Muscle of leg (tissue), 11 donors: Measurements from ENCODE around the gene PHACTR1. TPM values are rescaled to one million over a fixed set of nuclear protein-coding genes. Genes with fewer than 3 reads are reported as not detected.
A peak's percentile ranks its signal among the peaks of the same experiment; 100 is the strongest.
"Not testable (repeated sequence)": the region's sequence is repeated elsewhere in the genome, so short reads cannot be mapped to it uniquely, and the experiment has no call there.

Experiments used
- DNase-seq: peaks from one replicate; pipeline ENCODE4 v3.0.0; 2013
- H3K27ac ChIP-seq: one replicate; pipeline ENCODE4 v1.5.1; 2013; ENCODE audit warnings: mild to moderate bottlenecking, low read length, control low read depth
- H3K27me3 ChIP-seq: one replicate; pipeline ENCODE4 v1.6.1; 2013; ENCODE audit warnings: low read length; ENCODE audit not compliant: control insufficient read depth, insufficient read depth
- H3K36me3 ChIP-seq: one replicate; pipeline ENCODE4 v1.6.1; 2013; ENCODE audit warnings: low read length; ENCODE audit not compliant: control insufficient read depth, insufficient read depth
- H3K4me1 ChIP-seq: one replicate; pipeline ENCODE4 v1.6.1; 2013; ENCODE audit warnings: low read length; ENCODE audit not compliant: control insufficient read depth, insufficient read depth
- H3K4me3 ChIP-seq: one replicate; pipeline ENCODE4 v1.5.1; 2013; ENCODE audit warnings: low read length, control low read depth
- H3K9me3 ChIP-seq: replicated peaks from 2 replicates; pipeline ENCODE4 v1.6.1; 2013; ENCODE audit warnings: low read depth, low read length; ENCODE audit not compliant: control insufficient read depth
- WGBS: methylation state at CpG from one replicate; pipeline ENCODE4 v1.1.5; 2013; ENCODE audit warnings: missing lambda C conversion rate; ENCODE audit not compliant: insufficient coverage; 5-methylcytosine and 5-hydroxymethylcytosine counted together
- polyA plus RNA-seq, 8 donors: library from polyadenylated mRNA; unstranded; fragments of 120-200 nt; gene quantifications; one replicate each; pipeline versions ENCODE4 v1.2.1 to v1.2.3, GENCODE V29; 2013; ENCODE audit warnings: inconsistent platforms in 1 of 8, low replicate concordance in 1 of 8; ENCODE audit not compliant: insufficient read length in 8 of 8, insufficient read depth in 1 of 8
- total RNA-seq: library from RNA; stranded (reverse); fragments of 120-200 nt; gene quantifications from one replicate; pipeline ENCODE4 v1.2.4, GENCODE V29; 2013

PHACTR1 gene
- total and polyA plus RNA-seq, 9 donors, result 3.8 to 9.4 (median 4.6) TPM

DNA sequence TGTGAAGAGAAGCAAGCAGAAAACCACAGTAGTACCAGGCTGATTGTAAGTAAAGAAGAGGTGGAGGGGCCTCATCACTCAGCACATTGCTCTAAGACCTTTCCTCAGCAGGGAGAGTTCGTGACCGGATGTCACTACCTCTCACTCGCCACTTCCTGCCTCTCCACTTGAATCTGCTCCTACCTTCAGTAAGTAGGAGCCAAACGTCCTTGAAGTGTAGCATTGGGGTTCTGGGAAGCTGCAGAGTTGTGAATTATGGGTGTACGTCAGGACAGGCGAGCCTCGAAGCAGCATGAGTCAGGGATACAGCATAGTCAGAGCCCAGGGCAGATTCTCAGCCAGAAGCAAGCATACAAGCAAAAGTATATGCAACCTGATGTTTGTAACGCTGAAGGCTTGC lies 224.9 kb downstream of the PHACTR1 start:
- WGBS, result 56% methylated on average over 3 of the region's 8 CpGs
- Histone ChIP-seq H3K9me3 (no peaks in the 10 kb centered on the region), H3K4me3 (no peak overlapping the region), H3K27me3 (no peaks in the 10 kb centered on the region), H3K27ac (no peak overlapping the region), H3K4me1 (no peaks in the 10 kb centered on the region), H3K36me3 (no peaks in the 10 kb centered on the region)
- DNase-seq, result no peak

DNA sequence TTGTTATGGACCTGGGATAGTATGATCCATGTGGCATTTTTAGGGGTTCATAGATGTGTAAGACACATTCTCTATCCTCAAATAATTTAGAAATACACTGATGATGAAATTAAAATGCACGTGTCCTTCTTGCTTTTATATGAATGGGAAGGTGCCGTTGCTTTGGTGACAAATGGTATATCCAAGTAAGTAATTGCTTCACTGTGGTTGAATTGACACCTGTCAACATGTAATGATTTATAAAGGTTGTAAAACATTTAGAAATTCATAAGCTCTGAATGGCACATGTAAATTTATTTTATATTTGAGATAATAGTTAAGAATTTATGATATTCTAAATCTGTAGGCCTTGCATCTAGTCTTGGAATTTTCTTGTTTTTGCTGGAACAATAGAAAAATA lies 227.0 kb downstream of the PHACTR1 start:
- Histone ChIP-seq H3K4me1 (no peaks in the 10 kb centered on the region), H3K36me3 (no peaks in the 10 kb centered on the region), H3K9me3 (no peaks in the 10 kb centered on the region), H3K4me3 (no peak overlapping the region), H3K27ac (no peak overlapping the region), H3K27me3 (no peaks in the 10 kb centered on the region)
- WGBS, result no CpG with 5 or more reads among the region's 2 CpGs
- no peak for DNase-seq

DNA sequence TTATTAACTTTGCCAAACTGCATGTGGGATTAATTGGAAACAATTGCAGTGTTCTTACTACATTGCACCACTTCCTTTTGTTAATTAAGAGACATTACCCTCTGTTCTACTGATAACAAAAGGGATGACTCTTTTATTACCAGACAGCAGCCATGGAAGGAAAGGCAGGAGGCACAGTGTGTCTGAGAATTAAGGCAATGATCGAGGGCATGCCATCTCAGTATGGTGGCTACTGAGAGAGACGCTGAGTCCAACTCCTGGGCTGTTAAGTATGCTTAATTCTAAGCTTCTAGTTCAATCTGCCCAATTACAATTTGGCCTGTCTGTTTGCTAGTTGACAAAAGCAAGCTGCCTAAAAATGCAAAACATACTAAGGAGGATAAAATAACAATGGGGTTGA lies 227.4 kb downstream of the PHACTR1 start:
- no peak overlapping the region for H3K27ac ChIP-seq
- H3K9me3 ChIP-seq, result no peaks in the 10 kb centered on the region
- 80% methylated on average over 1 of the region's 2 CpGs for WGBS
- H3K4me3 ChIP-seq, result no peak overlapping the region
- DNase-seq, result no peak
- no peaks in the 10 kb centered on the region for H3K4me1 ChIP-seq
- H3K36me3 ChIP-seq, result no peaks in the 10 kb centered on the region
- no peaks in the 10 kb centered on the region for H3K27me3 ChIP-seq

DNA sequence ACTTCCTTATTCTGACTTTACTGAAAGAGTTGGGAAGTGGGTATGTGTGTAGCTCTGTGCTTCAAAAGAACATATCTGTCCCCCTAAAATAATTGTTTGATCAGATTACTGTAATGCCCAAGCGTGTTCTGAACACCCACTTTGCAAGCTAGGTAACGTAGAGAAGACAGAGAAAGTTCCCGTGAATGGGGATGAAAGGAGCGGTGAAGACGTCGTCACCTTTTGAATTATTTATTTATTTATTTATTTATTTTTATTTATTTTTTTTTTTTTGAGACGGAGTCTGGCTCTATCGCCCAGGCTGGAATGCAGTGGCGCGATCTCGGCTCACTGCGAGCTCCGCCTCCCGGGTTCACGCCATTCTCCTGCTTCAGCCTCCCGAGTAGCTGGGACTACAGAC lies 228.0 kb downstream of the PHACTR1 start:
- no CpG with 5 or more reads among the region's 16 CpGs for WGBS
- H3K9me3 ChIP-seq, H3K4me3 ChIP-seq, DNase-seq, H3K36me3 ChIP-seq, H3K4me1 ChIP-seq, H3K27me3 ChIP-seq, H3K27ac ChIP-seq: not testable (repeated sequence)

DNA sequence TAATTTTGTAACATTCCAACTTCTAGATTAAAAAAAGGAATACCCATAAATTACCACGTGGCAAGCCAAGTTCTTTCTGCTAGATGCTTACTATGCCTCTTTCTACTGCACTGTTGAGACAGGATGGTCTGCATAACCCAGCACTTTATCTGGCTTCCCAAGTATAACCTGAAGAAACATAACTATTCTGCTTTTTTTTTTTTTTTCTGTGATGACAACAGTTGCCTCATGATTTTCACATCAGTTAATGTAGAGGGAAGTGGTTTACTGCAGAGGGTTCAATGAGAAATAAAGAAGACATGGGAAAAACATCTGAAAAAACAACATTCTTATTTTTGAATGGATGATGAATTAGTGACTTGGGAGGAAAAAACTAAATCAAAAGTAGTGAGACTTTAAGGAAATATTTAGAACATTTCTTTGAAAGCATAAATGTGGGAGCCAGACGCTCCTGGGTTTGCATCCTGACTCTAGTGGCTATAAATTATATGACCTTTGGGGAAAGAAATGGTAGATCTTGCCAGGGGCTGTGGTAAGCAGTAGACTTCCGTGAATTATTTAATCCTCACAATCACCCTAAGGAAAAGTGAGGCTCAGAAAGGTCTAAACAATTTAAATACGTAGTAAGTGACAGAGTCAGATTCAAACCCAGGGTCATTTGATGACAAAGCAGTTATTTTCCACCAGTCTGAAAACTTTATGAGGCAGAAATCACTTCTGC lies 230.7 kb downstream of the PHACTR1 start:
- no peaks in the 10 kb centered on the region for H3K36me3 ChIP-seq
- peak; percentile 38 for DNase-seq
- H3K4me3 ChIP-seq, result no peak overlapping the region
- no peak overlapping the region for H3K27ac ChIP-seq
- H3K27me3 ChIP-seq, result no peaks in the 10 kb centered on the region
- no peaks in the 10 kb centered on the region for H3K9me3 ChIP-seq
- 37% methylated on average over 2 of the region's 4 CpGs for WGBS
- no peaks in the 10 kb centered on the region for H3K4me1 ChIP-seq

DNA sequence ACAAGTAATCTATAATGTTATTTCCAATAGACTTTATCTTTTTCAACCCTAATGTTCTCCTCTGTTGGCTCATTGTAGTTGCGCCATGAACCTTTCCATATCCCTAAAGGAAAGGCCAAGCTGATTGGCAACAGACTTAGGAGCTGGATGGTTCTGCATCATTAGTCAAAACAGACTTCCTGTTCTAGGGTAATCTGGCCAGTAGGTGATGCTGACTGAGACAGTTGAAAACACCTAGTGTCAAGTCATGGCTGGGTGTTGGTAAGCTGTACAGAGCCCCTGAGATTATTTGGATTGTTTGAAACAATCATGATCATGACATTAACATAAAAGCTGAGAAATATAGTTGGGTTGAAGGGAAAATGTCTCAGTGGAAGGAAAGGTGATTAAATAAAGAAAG lies 231.4 kb downstream of the PHACTR1 start:
- Histone ChIP-seq H3K27ac (no peak overlapping the region), H3K4me3 (no peak overlapping the region), H3K9me3 (no peaks in the 10 kb centered on the region), H3K27me3 (no peaks in the 10 kb centered on the region), H3K4me1 (no peaks in the 10 kb centered on the region), H3K36me3 (no peaks in the 10 kb centered on the region)
- WGBS, result no CpG with 5 or more reads among the region's 1 CpG
- no peak for DNase-seq

DNA sequence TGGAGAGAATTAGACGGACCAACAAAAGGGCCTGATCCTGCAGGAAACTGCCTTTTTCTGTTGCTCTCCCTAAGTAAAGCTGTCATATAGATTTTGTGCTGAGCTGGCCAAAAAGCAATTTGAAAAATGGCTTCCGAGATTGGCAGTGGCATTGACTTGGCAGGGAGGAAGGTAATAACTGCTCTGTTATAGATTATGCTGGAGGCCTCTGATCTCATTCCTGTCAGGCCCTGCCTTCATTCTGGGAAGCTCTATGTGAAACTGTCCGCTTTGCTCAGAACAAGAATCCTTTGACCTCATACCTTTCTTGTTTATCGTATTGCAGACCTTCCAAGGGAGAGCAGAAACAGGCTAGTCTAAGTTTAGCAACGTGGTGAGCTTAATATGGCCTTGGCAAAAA lies 234.4 kb downstream of the PHACTR1 start:
- H3K27ac ChIP-seq, result no peak overlapping the region
- no peaks in the 10 kb centered on the region for H3K36me3 ChIP-seq
- peak; percentile 74 for DNase-seq
- no peak overlapping the region for H3K4me3 ChIP-seq
- no peaks in the 10 kb centered on the region for H3K4me1 ChIP-seq
- no peaks in the 10 kb centered on the region for H3K27me3 ChIP-seq
- H3K9me3 ChIP-seq, result no peaks in the 10 kb centered on the region
- 57% methylated on average over 2 of the region's 5 CpGs for WGBS

DNA sequence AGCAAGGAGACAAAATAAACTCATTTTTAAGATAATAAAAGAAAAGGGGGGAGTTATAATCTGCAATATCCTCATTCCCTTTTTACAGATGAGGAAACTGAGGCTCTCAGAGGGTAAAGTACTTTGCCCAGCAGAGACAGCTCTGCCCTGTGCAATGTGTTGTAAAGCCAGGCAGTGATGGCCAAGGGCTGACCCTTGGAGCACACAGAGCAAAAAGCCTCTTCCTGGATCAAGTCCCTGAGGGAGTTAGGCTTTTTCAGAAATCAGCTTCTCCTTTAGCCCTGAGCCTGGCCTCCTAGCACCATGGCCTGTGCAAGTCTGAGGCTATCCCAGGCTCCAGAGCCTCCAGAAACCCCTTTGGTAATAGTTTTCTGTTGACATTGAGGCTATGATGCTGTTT lies 234.8 kb downstream of the PHACTR1 start:
- H3K27ac ChIP-seq, result no peak overlapping the region
- DNase-seq, result no peak
- H3K27me3 ChIP-seq, result no peaks in the 10 kb centered on the region
- H3K4me3 ChIP-seq, result no peak overlapping the region
- H3K36me3 ChIP-seq, result no peaks in the 10 kb centered on the region
- no peaks in the 10 kb centered on the region for H3K4me1 ChIP-seq
- H3K9me3 ChIP-seq, result no peaks in the 10 kb centered on the region

DNA sequence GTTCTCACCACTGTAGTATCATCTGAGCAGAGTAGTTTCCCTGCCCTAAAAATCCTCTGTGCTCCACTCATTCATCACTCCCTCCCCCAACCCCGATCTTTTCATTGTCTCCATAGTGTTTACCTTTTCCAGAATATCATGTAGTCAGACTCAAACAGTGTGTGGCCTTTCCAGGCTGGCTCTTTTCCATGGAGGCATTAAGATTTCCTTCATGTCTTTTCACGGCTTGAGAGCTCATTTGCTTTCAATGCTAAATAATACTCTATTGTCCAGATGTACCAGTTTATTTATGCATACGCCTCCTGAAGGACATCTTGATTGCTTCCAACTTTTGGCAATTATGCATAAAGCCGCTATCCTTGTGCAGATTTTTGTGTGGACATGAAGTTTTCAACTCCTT lies 235.8 kb downstream of the PHACTR1 start:
- Histone ChIP-seq H3K27me3 (peaks cover under 1% of the 10 kb centered on the region), H3K9me3 (no peaks in the 10 kb centered on the region), H3K27ac (no peak overlapping the region), H3K36me3 (no peaks in the 10 kb centered on the region), H3K4me3 (no peak overlapping the region), H3K4me1 (peaks cover 2% of the 10 kb centered on the region)
- DNase-seq, result no peak
- WGBS, result 73% methylated on average over 1 of the region's 4 CpGs

DNA sequence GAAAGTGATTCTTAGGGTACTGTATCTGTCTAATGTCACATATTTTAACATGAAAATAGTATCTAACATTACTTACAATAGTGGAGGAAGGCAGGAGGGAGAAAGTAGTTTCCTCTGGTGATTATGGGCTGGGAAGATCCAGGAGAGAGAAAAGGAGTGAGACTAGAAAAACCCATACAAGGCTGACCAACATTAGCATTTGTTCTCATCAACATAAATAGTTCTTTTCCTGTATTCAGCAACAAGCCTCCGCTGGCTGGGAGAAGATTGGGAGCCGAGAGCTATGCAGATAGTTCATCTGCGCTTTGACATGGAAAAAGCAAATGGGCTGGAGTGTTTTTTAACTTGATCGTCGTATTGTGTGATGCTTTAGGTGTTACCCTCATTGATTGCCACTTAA lies 239.4 kb downstream of the PHACTR1 start:
- no peak for DNase-seq
- no peak overlapping the region for H3K27ac ChIP-seq
- H3K4me1 ChIP-seq, result peaks cover 7% of the 10 kb centered on the region
- H3K4me3 ChIP-seq, result no peak overlapping the region
- H3K36me3 ChIP-seq, result no peaks in the 10 kb centered on the region
- H3K27me3 ChIP-seq, result peaks cover 13% of the 10 kb centered on the region
- no peaks in the 10 kb centered on the region for H3K9me3 ChIP-seq
- no CpG with 5 or more reads among the region's 5 CpGs for WGBS

DNA sequence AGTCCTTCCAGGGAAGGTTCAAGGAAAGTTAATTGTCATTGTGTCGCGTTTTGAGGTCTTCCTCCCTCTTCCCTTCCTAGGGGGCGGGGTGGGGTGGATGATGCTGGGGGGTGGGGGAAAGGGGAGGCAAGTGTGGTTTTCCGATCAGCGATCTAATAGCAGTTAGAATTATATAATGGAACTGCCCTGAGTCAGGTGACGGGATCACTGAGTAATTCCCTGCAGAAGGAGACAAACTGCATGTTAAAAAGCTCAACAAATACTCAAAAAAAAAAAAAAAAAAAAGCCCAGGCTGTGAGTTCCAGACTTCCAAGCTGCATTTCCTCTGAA lies 240.4 kb downstream of the PHACTR1 start:
- Histone ChIP-seq H3K27me3 (peaks cover 13% of the 10 kb centered on the region), H3K36me3 (no peaks in the 10 kb centered on the region), H3K4me3 (peak overlapping the region; percentile 63), H3K27ac (peak overlapping the region; percentile 89), H3K9me3 (no peaks in the 10 kb centered on the region), H3K4me1 (peaks cover 7% of the 10 kb centered on the region)
- WGBS, result no CpG with 5 or more reads among the region's 6 CpGs
- DNase-seq, result no peak
